Glutamatergic neuron (in vitro differentiated cells): ENCODE data around the gene TIFAB. TPM values are rescaled to one million over a fixed set of nuclear protein-coding genes. Genes with fewer than 3 reads are reported as not detected.

Experiments used
- DNase-seq: peaks from one replicate; pipeline ENCODE4 v3.0.0; 2022
- H3K27ac Mint-ChIP-seq: one replicate; pipeline ENCODE4 v1.8.0; 2020; ENCODE audit warnings: mild to moderate bottlenecking, mixed read lengths, inconsistent platforms; ENCODE audit not compliant: unreplicated experiment
- H3K27me3 Mint-ChIP-seq: one replicate; pipeline ENCODE4 v1.8.0; 2020; ENCODE audit warnings: mild to moderate bottlenecking, moderate library complexity, mixed read lengths, inconsistent platforms; ENCODE audit not compliant: unreplicated experiment
- H3K36me3 Mint-ChIP-seq: one replicate; pipeline ENCODE4 v1.8.0; 2020; ENCODE audit warnings: mild to moderate bottlenecking, mixed read lengths, inconsistent platforms; ENCODE audit not compliant: unreplicated experiment
- H3K4me1 Mint-ChIP-seq: one replicate; pipeline ENCODE4 v1.8.0; 2020; ENCODE audit warnings: mild to moderate bottlenecking, low read depth, mixed read lengths, inconsistent platforms; ENCODE audit not compliant: unreplicated experiment
- H3K4me3 Mint-ChIP-seq: one replicate; pipeline ENCODE4 v1.8.0; 2020; ENCODE audit warnings: mild to moderate bottlenecking, mixed read lengths, inconsistent platforms; ENCODE audit not compliant: unreplicated experiment
- H3K9me3 Mint-ChIP-seq: one replicate; pipeline ENCODE4 v1.8.0; 2020; ENCODE audit warnings: mild to moderate bottlenecking, moderate library complexity, mixed read lengths, inconsistent platforms; ENCODE audit not compliant: unreplicated experiment
- total RNA-seq: library from RNA; stranded (reverse); fragmentation: NEBNext Ultra II Directional; extraction: Animal tissue kit (Norgen Biotek cat#: 25700); gene quantifications from one replicate; pipeline ENCODE4 v1.2.1, GENCODE V29; 2021; ENCODE audit not compliant: unreplicated experiment
- TF ChIP-seq, protein P1 (sequence below): fragments of 200-600 bp; sonication (generic); IDR thresholded peaks from one replicate; pipeline ENCODE4 v1.5.0; 2021; ENCODE audit not compliant: partially characterized antibody, unreplicated experiment

Gene TIFAB
- total RNA-seq, 1 donor from 2014 or later: not detected

DNA sequence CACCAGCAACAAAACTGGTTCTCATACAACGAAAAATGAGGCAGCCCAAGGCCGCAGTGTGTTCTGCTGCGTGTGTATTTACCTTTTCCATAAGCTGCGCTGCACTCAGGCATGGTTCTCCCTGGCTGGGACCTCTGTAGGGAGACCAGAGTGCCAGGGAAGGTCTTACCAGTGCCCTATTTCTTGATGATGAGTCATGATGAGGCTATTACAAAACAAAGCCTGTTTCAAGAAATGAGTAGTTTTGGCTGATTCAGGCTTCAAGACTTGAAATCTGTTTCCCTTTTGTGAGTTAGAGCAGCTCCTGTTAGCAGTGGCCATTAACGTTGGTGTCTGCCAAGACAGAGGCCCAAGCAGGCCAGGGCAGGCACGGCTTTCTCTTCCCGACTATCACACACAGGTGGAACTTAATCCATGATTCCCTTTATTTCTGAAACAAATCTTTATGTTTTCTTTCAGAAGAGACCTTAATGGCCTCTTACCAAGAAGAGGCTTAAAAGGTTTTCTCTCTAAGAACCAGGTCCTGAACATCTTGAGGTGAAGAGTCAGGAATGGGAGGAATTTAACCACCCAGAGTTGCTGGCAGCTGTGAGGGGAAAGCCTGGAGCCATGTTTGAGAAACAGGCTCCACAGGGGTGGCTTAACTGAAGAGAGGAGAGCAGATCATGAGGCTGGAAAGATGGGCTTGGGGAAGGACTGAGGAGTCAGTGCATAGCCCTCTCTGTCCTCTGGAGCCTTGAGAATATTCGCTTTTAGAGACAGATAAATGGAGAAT, 41.4 kb upstream of the TIFAB start:
- Mint-ChIP-seq H3K36me3 (no peaks in the 10 kb centered on the region), H3K9me3 (peaks cover 5% of the 10 kb centered on the region), H3K27me3 (peaks cover 17% of the 10 kb centered on the region), H3K4me1 (peaks cover 34% of the 10 kb centered on the region), H3K27ac (no peak overlapping the region), H3K4me3 (no peak overlapping the region)
- no peak for DNase-seq
- TF ChIP-seq, protein P1, sequence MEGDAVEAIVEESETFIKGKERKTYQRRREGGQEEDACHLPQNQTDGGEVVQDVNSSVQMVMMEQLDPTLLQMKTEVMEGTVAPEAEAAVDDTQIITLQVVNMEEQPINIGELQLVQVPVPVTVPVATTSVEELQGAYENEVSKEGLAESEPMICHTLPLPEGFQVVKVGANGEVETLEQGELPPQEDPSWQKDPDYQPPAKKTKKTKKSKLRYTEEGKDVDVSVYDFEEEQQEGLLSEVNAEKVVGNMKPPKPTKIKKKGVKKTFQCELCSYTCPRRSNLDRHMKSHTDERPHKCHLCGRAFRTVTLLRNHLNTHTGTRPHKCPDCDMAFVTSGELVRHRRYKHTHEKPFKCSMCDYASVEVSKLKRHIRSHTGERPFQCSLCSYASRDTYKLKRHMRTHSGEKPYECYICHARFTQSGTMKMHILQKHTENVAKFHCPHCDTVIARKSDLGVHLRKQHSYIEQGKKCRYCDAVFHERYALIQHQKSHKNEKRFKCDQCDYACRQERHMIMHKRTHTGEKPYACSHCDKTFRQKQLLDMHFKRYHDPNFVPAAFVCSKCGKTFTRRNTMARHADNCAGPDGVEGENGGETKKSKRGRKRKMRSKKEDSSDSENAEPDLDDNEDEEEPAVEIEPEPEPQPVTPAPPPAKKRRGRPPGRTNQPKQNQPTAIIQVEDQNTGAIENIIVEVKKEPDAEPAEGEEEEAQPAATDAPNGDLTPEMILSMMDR: no peak

DNA sequence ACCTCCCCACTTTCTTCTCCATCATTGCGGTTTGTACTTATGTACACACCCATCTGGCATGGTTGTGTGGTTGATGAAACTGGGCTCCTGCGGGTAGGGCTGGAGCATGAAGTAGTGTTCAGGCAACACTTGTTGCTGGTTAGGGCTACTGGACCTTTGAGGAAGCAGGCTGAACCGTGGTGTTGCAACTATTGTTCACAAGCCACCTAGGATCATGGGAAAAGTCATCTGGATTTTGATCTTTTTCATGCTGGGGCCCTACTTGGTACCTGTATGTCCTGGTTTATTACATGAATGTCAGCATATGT, 40.1 kb upstream of the TIFAB start:
- peaks cover 8% of the 10 kb centered on the region for H3K9me3 Mint-ChIP-seq
- peaks cover 14% of the 10 kb centered on the region for H3K27me3 Mint-ChIP-seq
- H3K4me3 Mint-ChIP-seq: no peak overlapping the region
- peak overlapping the region; percentile 38 for H3K27ac Mint-ChIP-seq
- H3K4me1 Mint-ChIP-seq: peaks cover 37% of the 10 kb centered on the region
- no peak for DNase-seq
- TF ChIP-seq, protein P1: no peak
- no peaks in the 10 kb centered on the region for H3K36me3 Mint-ChIP-seq

DNA sequence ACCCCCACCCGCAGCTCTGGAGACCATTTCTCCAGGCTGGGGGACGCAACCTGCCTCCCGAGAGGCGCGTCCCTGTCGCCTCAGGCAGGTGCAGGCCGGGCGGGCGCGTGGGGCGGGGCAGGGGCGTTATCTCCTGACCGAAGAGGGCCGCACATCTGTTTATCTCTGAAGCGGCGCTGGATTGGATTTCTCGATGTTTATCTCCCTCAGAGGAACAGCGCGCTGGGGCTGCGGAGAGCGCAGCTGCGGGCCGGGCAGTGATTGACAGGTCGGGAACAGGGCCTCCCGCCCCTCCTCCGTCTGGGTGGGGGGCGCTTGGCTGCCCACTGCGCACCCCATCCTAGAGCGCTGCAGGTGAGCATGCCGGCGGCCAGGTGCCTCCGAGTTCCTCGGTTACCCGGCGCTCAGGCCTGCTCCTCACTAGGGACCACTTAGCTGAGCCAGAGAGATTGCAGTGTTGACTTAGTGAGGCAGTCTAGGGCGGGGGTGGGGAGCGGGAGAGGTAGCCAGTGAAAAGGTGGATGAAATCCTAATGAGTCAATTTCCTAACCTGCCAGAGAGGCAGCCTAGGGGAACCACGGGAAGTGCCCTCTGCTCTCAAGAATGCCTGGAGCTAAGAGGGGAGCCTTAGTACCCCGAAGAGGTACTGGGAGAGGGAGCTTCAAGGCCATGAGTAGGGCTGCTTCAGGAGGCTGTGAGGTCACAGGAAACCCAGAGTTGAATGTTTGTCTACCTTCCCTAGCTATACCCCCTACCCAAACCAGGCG, 39.6 kb upstream of the TIFAB start:
- H3K4me3 Mint-ChIP-seq: no peak overlapping the region
- H3K27me3 Mint-ChIP-seq: peaks cover 14% of the 10 kb centered on the region

DNA sequence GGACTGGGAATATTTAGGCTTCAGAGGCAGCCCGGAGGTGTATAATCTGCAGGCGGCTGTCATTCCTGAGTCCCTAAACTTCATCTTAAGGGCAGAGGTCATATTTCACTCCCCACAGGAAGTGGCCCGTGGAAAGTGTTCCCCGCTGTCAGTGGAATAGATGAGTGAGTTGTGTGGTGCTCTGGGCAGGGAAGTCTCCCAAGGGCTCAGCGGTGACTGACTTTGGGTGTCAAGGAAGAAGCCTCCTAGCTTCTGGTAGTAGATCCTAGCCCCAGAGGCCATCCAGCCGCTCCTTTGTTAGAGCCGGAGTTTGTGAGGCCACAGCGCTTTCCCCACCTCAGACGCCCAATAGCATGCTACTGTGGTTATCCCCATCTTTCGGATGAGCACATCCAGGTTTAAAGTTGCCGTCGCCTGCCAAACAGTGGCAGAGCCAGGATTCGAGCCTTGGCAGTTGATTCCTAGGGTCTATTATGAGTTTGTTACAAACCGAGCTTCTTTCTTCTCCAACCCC, 38.9 kb upstream of the TIFAB start:
- DNase-seq: no peak
- TF ChIP-seq, protein P1: no peak
- H3K27me3 Mint-ChIP-seq: peaks cover 14% of the 10 kb centered on the region
- H3K4me1 Mint-ChIP-seq: peaks cover 34% of the 10 kb centered on the region
- H3K27ac Mint-ChIP-seq: no peak overlapping the region
- H3K4me3 Mint-ChIP-seq: peak overlapping the region; percentile 82
- H3K9me3 Mint-ChIP-seq: peaks cover 6% of the 10 kb centered on the region
- H3K36me3 Mint-ChIP-seq: no peaks in the 10 kb centered on the region

More for the DNA sequence above, 39.6 kb upstream of the TIFAB start:
- no peaks in the 10 kb centered on the region for H3K36me3 Mint-ChIP-seq
- no peak overlapping the region for H3K27ac Mint-ChIP-seq
- peak; percentile 62 for DNase-seq
- peaks cover 32% of the 10 kb centered on the region for H3K4me1 Mint-ChIP-seq
- TF ChIP-seq, protein P1: no peak
- peaks cover 6% of the 10 kb centered on the region for H3K9me3 Mint-ChIP-seq
